ENCODE measurements around the gene PAEP.

- TF ChIP-seq, protein P1, sequence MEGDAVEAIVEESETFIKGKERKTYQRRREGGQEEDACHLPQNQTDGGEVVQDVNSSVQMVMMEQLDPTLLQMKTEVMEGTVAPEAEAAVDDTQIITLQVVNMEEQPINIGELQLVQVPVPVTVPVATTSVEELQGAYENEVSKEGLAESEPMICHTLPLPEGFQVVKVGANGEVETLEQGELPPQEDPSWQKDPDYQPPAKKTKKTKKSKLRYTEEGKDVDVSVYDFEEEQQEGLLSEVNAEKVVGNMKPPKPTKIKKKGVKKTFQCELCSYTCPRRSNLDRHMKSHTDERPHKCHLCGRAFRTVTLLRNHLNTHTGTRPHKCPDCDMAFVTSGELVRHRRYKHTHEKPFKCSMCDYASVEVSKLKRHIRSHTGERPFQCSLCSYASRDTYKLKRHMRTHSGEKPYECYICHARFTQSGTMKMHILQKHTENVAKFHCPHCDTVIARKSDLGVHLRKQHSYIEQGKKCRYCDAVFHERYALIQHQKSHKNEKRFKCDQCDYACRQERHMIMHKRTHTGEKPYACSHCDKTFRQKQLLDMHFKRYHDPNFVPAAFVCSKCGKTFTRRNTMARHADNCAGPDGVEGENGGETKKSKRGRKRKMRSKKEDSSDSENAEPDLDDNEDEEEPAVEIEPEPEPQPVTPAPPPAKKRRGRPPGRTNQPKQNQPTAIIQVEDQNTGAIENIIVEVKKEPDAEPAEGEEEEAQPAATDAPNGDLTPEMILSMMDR (conservative IDR thresholded peaks at IDR 0.05): no peak
- no peak for TF ChIP-seq ZFX (IDR thresholded peaks at IDR 0.05)
Measured at GRCh38 chr9:135583688-135584011, 22.1 kb downstream of the PAEP start.
